Breast epithelium (tissue), 4 donors: ENCODE results near the gene PRKN. TPM values are rescaled to one million over a fixed set of nuclear protein-coding genes. Genes with fewer than 3 reads are reported as not detected.

ENCODE experiments used
- DNase-seq, 2 donors: peaks; one replicate each; pipeline ENCODE4 v3.0.0-alpha.2; 2019; ENCODE audit warnings: low spot score in 2 of 2
- H3K27ac ChIP-seq, 2 donors: fragments of 200-600 bp; sonication (generic) in 1 of 2; one replicate each; pipeline ENCODE4 v1.5.1; 2016 to 2019; ENCODE audit warnings: mild to moderate bottlenecking in 1 of 2
- H3K27me3 ChIP-seq, 2 donors: fragments of 200-600 bp; sonication (generic) in 1 of 2; one replicate each; pipeline versions ENCODE4 v1.5.1 to v1.6.0; 2017 to 2019; ENCODE audit warnings: control low read depth in 1 of 2, mild to moderate bottlenecking in 1 of 2
- H3K36me3 ChIP-seq: fragments of 200-600 bp; one replicate; pipeline ENCODE4 v1.5.1; 2019
- H3K4me1 ChIP-seq, 2 donors: fragments of 200-600 bp; sonication (generic); one replicate each; pipeline ENCODE4 v1.5.1; 2016 to 2019; ENCODE audit warnings: control low read depth in 1 of 2
- H3K4me3 ChIP-seq, 3 donors: fragments of 200-600 bp; sonication (generic); 1 replicate in 2 of 3; 2 replicates in 1 of 3; pipeline ENCODE4 v1.5.1; 2016 to 2019; ENCODE audit warnings: mild to moderate bottlenecking in 3 of 3, moderate library complexity in 2 of 3
- H3K9me3 ChIP-seq, 2 donors: fragments of 200-600 bp; sonication (generic) in 1 of 2; one replicate each; pipeline ENCODE4 v1.5.1; 2016 to 2019; ENCODE audit warnings: control low read depth in 1 of 2
- CTCF ChIP-seq, 3 donors: fragments of 450-650 bp; IDR thresholded peaks; one replicate each; pipeline ENCODE4 v1.5.1; 2016 to 2017; ENCODE audit warnings: antibody characterized with exemption in 3 of 3, mild to moderate bottlenecking in 3 of 3, moderate library complexity in 3 of 3
- POLR2A ChIP-seq: fragments of 450-650 bp; IDR thresholded peaks from one replicate; pipeline ENCODE4 v1.6.1; 2016; ENCODE audit warnings: antibody characterized with exemption, mild to moderate bottlenecking, moderate library complexity
- POLR2AphosphoS5 ChIP-seq, 3 donors: sonication (generic); formaldehyde crosslinking; IDR thresholded peaks; one replicate each; pipeline ENCODE4 v1.6.1; 2017; ENCODE audit warnings: antibody characterized with exemption in 3 of 3
- intact Hi-C: fragments of 100-400 bp; cut with DNase I; formaldehyde crosslinking; loops from one replicate; pipeline ENCODE4 v1.15.1; 2023; ENCODE audit warnings: low total_unique reads
- total RNA-seq, 3 donors: library from RNA; depleted of rRNA; stranded (reverse); fragments of >200 nt; gene quantifications; one replicate each; pipeline ENCODE4 v1.1.0, GENCODE V29; 2016

The PRKN gene
- total RNA-seq, 3 donors from 2014 or later: 7.2 to 19.0 (median 11.2) TPM

- DNase-seq: no peak
- Histone ChIP-seq H3K27ac (no peak overlapping the region), H3K36me3 (no peaks in the 10 kb centered on the region), H3K4me3 (no peak overlapping the region), H3K4me1 (no peaks in the 10 kb centered on the region), H3K9me3 (peaks cover 0 to 19% of the 10 kb centered on the region in 2 donors), H3K27me3 (no peaks in the 10 kb centered on the region)
- no peak for TF ChIP-seq CTCF (IDR thresholded peaks at IDR 0.05)
- no peak for TF ChIP-seq POLR2A
- no peak for TF ChIP-seq POLR2AphosphoS5 (IDR thresholded peaks at IDR 0.05)
- intact Hi-C loops: no loop called here
These were observed 1361.9 kb downstream of the PRKN start for GRCh38 chr6:161365633-161366032.

- intact Hi-C loops: no loop called here
- Histone ChIP-seq H3K9me3 (peaks cover 0 to 19% of the 10 kb centered on the region in 2 donors), H3K4me3 (no peak overlapping the region), H3K27ac (no peak overlapping the region), H3K27me3 (no peaks in the 10 kb centered on the region), H3K36me3 (no peaks in the 10 kb centered on the region), H3K4me1 (no peaks in the 10 kb centered on the region)
- DNase-seq: no peak
- TF ChIP-seq POLR2A (no peak), CTCF (IDR thresholded peaks at IDR 0.05) (no peak), POLR2AphosphoS5 (IDR thresholded peaks at IDR 0.05) (no peak)
These were observed 1364.3 kb downstream of the PRKN start for GRCh38 chr6:161363286-161363685.

DNA sequence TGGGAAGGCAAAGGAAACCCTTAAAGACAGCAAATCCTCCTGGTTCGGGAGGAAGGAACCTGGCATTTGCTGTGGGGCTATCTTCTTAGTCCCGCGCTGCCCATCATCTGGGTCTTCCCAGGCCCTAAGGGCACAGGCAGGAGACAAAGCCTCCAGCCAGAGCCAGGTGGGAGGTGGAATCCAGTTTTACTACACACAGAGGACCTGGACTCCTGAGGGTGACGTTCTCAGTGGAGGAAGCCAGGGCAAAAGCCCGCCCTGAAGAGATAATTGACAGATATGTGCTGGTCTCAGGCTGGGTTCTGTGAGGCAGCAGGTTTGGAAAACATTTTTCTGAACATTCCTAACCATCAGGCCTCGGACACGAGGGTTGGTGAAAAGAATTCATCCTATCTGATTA, 1365.3 kb downstream of the PRKN start:
- no peak for DNase-seq
- TF ChIP-seq POLR2AphosphoS5 (IDR thresholded peaks at IDR 0.05) (no peak), POLR2A (no peak), CTCF (IDR thresholded peaks at IDR 0.05) (no peak)
- H3K4me3 ChIP-seq: no peak overlapping the region
- intact Hi-C loops: no loop called here
- H3K36me3 ChIP-seq: no peaks in the 10 kb centered on the region
- H3K27me3 ChIP-seq: no peaks in the 10 kb centered on the region
- H3K27ac ChIP-seq: no peak overlapping the region
- H3K4me1 ChIP-seq: no peaks in the 10 kb centered on the region
- H3K9me3 ChIP-seq: peaks cover 0 to 19% of the 10 kb centered on the region in 2 donors

- H3K4me1 ChIP-seq: no peaks in the 10 kb centered on the region
- H3K4me3 ChIP-seq: no peak overlapping the region
- no peak for DNase-seq
- TF ChIP-seq CTCF (IDR thresholded peaks at IDR 0.05): no peak
- no peak for TF ChIP-seq POLR2A
- no peak for TF ChIP-seq POLR2AphosphoS5 (IDR thresholded peaks at IDR 0.05)
- no peaks in the 10 kb centered on the region for H3K36me3 ChIP-seq
- no peak overlapping the region for H3K27ac ChIP-seq
- intact Hi-C loops: no loop called here
- H3K27me3 ChIP-seq: no peaks in the 10 kb centered on the region
- peaks cover 0 to 19% of the 10 kb centered on the region in 2 donors for H3K9me3 ChIP-seq
These were observed 1366.0 kb downstream of the PRKN start for GRCh38 chr6:161361529-161361928.

DNA sequence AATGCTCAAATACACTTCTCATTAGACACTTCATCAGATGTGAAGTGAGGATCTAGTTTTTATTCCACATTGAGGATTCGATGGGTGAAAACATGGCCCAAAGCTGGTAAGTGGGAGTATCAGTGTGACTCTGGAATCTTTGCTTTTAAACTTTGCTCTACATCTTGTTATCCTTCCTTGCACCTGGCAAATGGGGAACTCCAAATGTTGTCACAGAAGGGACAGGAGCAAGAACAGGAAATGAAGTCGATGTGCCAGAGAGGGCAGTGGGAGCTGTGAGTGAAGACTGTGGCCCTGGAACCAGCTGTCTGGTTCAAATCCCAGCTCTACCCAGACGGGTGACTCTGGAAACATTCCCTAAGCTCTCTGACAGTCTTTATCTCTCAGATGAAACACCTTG, 1367.0 kb downstream of the PRKN start:
- H3K4me3 ChIP-seq: no peak overlapping the region
- no peak overlapping the region for H3K27ac ChIP-seq
- H3K9me3 ChIP-seq: peaks cover 0 to 19% of the 10 kb centered on the region in 2 donors
- no peak for DNase-seq
- intact Hi-C loops: no loop called here
- no peaks in the 10 kb centered on the region for H3K27me3 ChIP-seq
- no peaks in the 10 kb centered on the region for H3K36me3 ChIP-seq
- no peaks in the 10 kb centered on the region for H3K4me1 ChIP-seq
- TF ChIP-seq CTCF (IDR thresholded peaks at IDR 0.05): no peak
- no peak for TF ChIP-seq POLR2AphosphoS5 (IDR thresholded peaks at IDR 0.05)
- no peak for TF ChIP-seq POLR2A
